ENCODE measurements around the gene CENPT. TPM values are rescaled to one million over a fixed set of nuclear protein-coding genes. Genes with fewer than 3 reads are reported as not detected.

Gene CENPT
- total and polyA plus RNA-seq, 2 of the 8 experiments (the other 6 are each of a cell fraction or from before 2014, with no cell fraction given): 42.4 to 53.4 TPM

DNA sequence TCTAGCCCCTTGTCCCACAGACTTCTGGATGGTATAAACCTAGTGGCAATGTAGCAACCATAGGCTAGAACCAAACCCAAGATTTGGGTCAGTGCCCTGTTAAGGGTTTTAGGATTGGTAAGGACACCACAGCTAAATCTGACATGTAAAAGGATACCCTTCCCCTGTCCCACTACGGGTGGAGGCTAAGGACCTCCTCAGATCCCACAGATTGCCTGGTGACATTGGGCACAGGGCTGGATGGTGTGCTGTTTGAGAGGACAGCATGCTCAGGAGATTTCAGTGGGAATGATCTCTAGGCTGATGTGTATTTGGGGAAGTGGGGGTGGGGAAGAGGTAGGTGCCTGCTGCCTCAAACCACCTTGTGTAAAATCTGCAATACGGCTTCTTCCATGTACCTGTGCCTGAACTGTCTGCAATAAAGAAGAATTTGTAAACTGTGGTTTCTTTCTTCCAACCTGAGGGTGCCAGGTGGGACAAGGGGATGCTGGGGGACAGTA is 24.7 kb upstream of the CENPT start:
- H3K4me2 ChIP-seq (ENCODE audit: insufficient read depth in 1 of 2, low read depth in 2 of 2, low read length in 2 of 2): peak overlapping the region; percentile 89 to 95; a peak in 3 of 4 replicates
- H2BK15ac ChIP-seq (ENCODE audit: low read length): no peak overlapping the region
- TF ChIP-seq TAF7 (optimal IDR thresholded peaks at IDR 0.05; ENCODE audit: borderline replicate concordance, low read depth, low read length) (no peak), SUZ12 (IDR thresholded peaks at IDR 0.05; ENCODE audit: low read length) (no peak), RNF2 (IDR thresholded peaks at IDR 0.05; ENCODE audit: borderline replicate concordance, low read depth, low read length, missing control alignments, poor library complexity, severe bottlenecking) (no peak), FOSL1 (IDR thresholded peaks at IDR 0.05; ENCODE audit: insufficient read depth, low read depth, low read length) (no peak), HDAC6 (IDR thresholded peaks at IDR 0.05; ENCODE audit: low read depth, low read length) (no peak), SP2 (IDR thresholded peaks at IDR 0.05; ENCODE audit: low read length) (no peak), EP300 (IDR thresholded peaks at IDR 0.05; ENCODE audit: borderline replicate concordance in 1 of 2, low read depth in 2 of 2, low read length in 2 of 2) (no peak), PHF8 (conservative IDR thresholded peaks at IDR 0.05; ENCODE audit: low read depth, low read length) (no peak), KDM4A (IDR thresholded peaks at IDR 0.05; ENCODE audit: low read depth, low read length, severe bottlenecking) (no peak), SRF (IDR thresholded peaks at IDR 0.05; ENCODE audit: low read depth, low read length) (no peak), BCL11A (IDR thresholded peaks at IDR 0.05; ENCODE audit: low read depth in 2 of 2, low read length in 2 of 2) (no peak), TCF12 (IDR thresholded peaks at IDR 0.05; ENCODE audit: low read depth, low read length) (no peak)

More for the DNA sequence above, 24.7 kb upstream of the CENPT start:
- WGBS, 2 experiments (ENCODE audit: extremely low coverage in 1 of 2, insufficient coverage in 1 of 2, insufficient read length in 1 of 2, insufficient replicate concordance in 2 of 2, low coverage in 1 of 2, low lambda C conversion rate in 2 of 2, missing lambda C conversion rate in 1 of 2): 78% methylated on average over 2 of the region's 2 CpGs; no CpG with 5 or more reads in 1 of the 2 experiments
- Histone ChIP-seq H3K23me2 (ENCODE audit: low read depth, low read length) (peaks cover 2% of the 10 kb centered on the region; the same call in 1 of the 2 replicates), H3K36me3 (ENCODE audit: control insufficient read depth in 2 of 4, insufficient read depth in 4 of 4, low read length in 3 of 4) (peaks cover 10 to 43% (median 24%) of the 10 kb centered on the region in 4 experiments), H4K20me1 (replicated peaks in 1 of 2; ENCODE audit: control insufficient read depth in 1 of 2, insufficient read depth in 2 of 2, low read length in 2 of 2) (peaks cover 10 to 14% of the 10 kb centered on the region in 2 experiments), H2BK20ac (ENCODE audit: low read length) (no peak overlapping the region), H3K14ac (ENCODE audit: insufficient read length) (no peak overlapping the region), H2AK5ac (ENCODE audit: low read depth, low read length) (no peak overlapping the region), H3K56ac (replicated peaks; ENCODE audit: insufficient read length, low read depth, low read length) (no peak overlapping the region), H3K4ac (replicated peaks; ENCODE audit: insufficient read length, low read depth, low read length) (no peak overlapping the region), H3K27me3 (replicated peaks in 1 of 4; ENCODE audit: control insufficient read depth in 3 of 4, extremely low read depth in 1 of 4, insufficient read depth in 3 of 4, low read length in 3 of 4) (no peaks in the 10 kb centered on the region), H2BK120ac (replicated peaks; ENCODE audit: low read depth, low read length) (no peak overlapping the region), H3K9me3 (ENCODE audit: insufficient read depth in 2 of 2, low read depth in 1 of 2, low read length in 1 of 2) (no peaks in the 10 kb centered on the region), H3K4me3 (ENCODE audit: extremely low read depth in 1 of 4, insufficient read depth in 2 of 4, low read depth in 3 of 4, low read length in 4 of 4) (peak overlapping the region; percentile 85 to 97 (median 93); a peak in 7 of 8 replicates), H3K23ac (ENCODE audit: insufficient read length) (no peak overlapping the region), H3K79me1 (ENCODE audit: low read depth, low read length) (peaks cover 13% of the 10 kb centered on the region), H3K9ac (replicated peaks in 1 of 4; ENCODE audit: extremely low read depth in 1 of 4, low read depth in 3 of 4, low read length in 3 of 4) (peak overlapping the region in 2 of 4 experiments; percentile 21 to 84; a peak in 3 of 7 replicates), H4K5ac (ENCODE audit: insufficient read length, low read depth, low read length) (no peak overlapping the region), H2BK12ac (ENCODE audit: low read depth, low read length) (peak overlapping the region; percentile 29; the same call in 1 of the 2 replicates), H2BK5ac (ENCODE audit: low read depth, low read length) (peak overlapping the region; percentile 81), H3K79me2 (ENCODE audit: control insufficient read depth in 1 of 2, insufficient read depth in 2 of 2, low read length in 2 of 2) (peaks cover 3 to 30% of the 10 kb centered on the region in 2 experiments; a peak in 3 of 4 replicates), H3K18ac (ENCODE audit: extremely low read depth, low read length) (no peak overlapping the region), H3K27ac (ENCODE audit: low read depth, low read length) (no peak overlapping the region), H4K91ac (replicated peaks; ENCODE audit: insufficient read length, low read length) (no peak overlapping the region), H2AFZ (ENCODE audit: low read length) (peak overlapping the region; percentile 54; the same call in 1 of the 2 replicates), H3K4me1 (replicated peaks in 1 of 4; ENCODE audit: control insufficient read depth in 3 of 4, insufficient read depth in 4 of 4, low read length in 3 of 4) (peaks cover 0 to 7% (median 3%) of the 10 kb centered on the region in 4 experiments; a peak in 3 of 7 replicates), H4K8ac (ENCODE audit: extremely low read depth, insufficient read depth, low read length) (no peak overlapping the region)
- FAIRE-seq (no peak), DNase-seq (ENCODE audit: low read depth in 1 of 2, low spot score in 2 of 2) (no peak)
- POLR2A ChIA-PET (ENCODE audit: partially characterized antibody): interaction anchor here (0.8 to 1.7 kb wide), 9 partner anchors 10 to 364 kb away, joined by 3 to 11 read pairs (median 6); partner anchors contain the start of genes CENPT, ESRP2, GFOD2 and NRN1L
- CTCF ChIA-PET (ENCODE audit: partially characterized antibody): interaction anchor here (0.6 to 1.5 kb wide), 8 partner anchors 10 to 169 kb away, joined by 3 to 10 read pairs (median 4); partner anchors contain the start of gene NRN1L
